ENCODE results near the gene EEFSEC. TPM values are rescaled to one million over a fixed set of nuclear protein-coding genes. Genes with fewer than 3 reads are reported as not detected.

EEFSEC gene
- total RNA-seq, 1 experiment from 2014 or later, result 9.5 TPM

GRCh38 chr3:128180913-128181312, 27.6 kb downstream of the EEFSEC start:
- no peak overlapping the region for H3K4ac ChIP-seq (ENCODE audit: low read depth, low read length)
- no peak overlapping the region for H3K27ac ChIP-seq (ENCODE audit: insufficient read length, low read depth, low read length)
- no peaks in the 10 kb centered on the region; a peak in 2 of 7 replicates for H3K36me3 Mint-ChIP-seq (ENCODE audit: insufficient read depth in 1 of 3, low read depth in 3 of 3)
- no peak overlapping the region for H3K4me3 Mint-ChIP-seq
- no peak overlapping the region for H3K4me2 ChIP-seq (ENCODE audit: insufficient read depth, insufficient read length, low read length)
- no peak overlapping the region for H3K56ac ChIP-seq (ENCODE audit: insufficient read length, low read depth, low read length)
- no peak overlapping the region for H4K5ac ChIP-seq (ENCODE audit: insufficient read length, low read depth, low read length)
- no peaks in the 10 kb centered on the region for H3K79me2 ChIP-seq (ENCODE audit: insufficient read depth, low read length)
- peaks cover 34 to 37% of the 10 kb centered on the region in 2 experiments for H3K4me1 Mint-ChIP-seq
- no peak overlapping the region for H4K8ac ChIP-seq (replicated peaks; ENCODE audit: insufficient read length, low read depth, low read length)
- no peak overlapping the region for H4K91ac ChIP-seq (ENCODE audit: insufficient read length, low read depth, low read length)
- WGBS (ENCODE audit: extremely low coverage, insufficient read length, low lambda C conversion rate), result no CpG with 5 or more reads among the region's 3 CpGs
- H3K27me3 ChIP-seq (ENCODE audit: insufficient read depth, low read length), result no peaks in the 10 kb centered on the region
- peak overlapping the region; percentile 39 for H2AK5ac ChIP-seq (ENCODE audit: insufficient read length, low read length)
- no peak overlapping the region for H3K23ac ChIP-seq (ENCODE audit: insufficient read length, low read depth, low read length)
- H2BK15ac ChIP-seq (ENCODE audit: low read depth, low read length), result no peak overlapping the region; the same call in 1 of the 2 replicates
- no peak overlapping the region for H2AFZ ChIP-seq (ENCODE audit: low read length)
- H3K23me2 ChIP-seq (ENCODE audit: insufficient read length, low read depth, low read length, poor library complexity, severe bottlenecking), result no peaks in the 10 kb centered on the region
- TF ChIP-seq, protein P1, sequence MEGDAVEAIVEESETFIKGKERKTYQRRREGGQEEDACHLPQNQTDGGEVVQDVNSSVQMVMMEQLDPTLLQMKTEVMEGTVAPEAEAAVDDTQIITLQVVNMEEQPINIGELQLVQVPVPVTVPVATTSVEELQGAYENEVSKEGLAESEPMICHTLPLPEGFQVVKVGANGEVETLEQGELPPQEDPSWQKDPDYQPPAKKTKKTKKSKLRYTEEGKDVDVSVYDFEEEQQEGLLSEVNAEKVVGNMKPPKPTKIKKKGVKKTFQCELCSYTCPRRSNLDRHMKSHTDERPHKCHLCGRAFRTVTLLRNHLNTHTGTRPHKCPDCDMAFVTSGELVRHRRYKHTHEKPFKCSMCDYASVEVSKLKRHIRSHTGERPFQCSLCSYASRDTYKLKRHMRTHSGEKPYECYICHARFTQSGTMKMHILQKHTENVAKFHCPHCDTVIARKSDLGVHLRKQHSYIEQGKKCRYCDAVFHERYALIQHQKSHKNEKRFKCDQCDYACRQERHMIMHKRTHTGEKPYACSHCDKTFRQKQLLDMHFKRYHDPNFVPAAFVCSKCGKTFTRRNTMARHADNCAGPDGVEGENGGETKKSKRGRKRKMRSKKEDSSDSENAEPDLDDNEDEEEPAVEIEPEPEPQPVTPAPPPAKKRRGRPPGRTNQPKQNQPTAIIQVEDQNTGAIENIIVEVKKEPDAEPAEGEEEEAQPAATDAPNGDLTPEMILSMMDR (conservative IDR thresholded peaks at IDR 0.05), result no peak
- H3K9me3 ChIP-seq (ENCODE audit: control insufficient read depth, low read depth, low read length), result no peaks in the 10 kb centered on the region
- H3K18ac ChIP-seq (ENCODE audit: insufficient read length, low read depth, low read length), result no peak overlapping the region
- peaks cover 4% of the 10 kb centered on the region; the same call in 1 of the 2 replicates for H3K4me1 ChIP-seq (ENCODE audit: insufficient read depth, low read length)
- no peak for DNase-seq
- H3K9me3 Mint-ChIP-seq, result peaks cover 0 to 4% of the 10 kb centered on the region in 2 experiments; a peak in 2 of 5 replicates
- H3K79me1 ChIP-seq (ENCODE audit: insufficient read depth, low read depth, low read length, poor library complexity, severe bottlenecking), result no peaks in the 10 kb centered on the region
- no peak overlapping the region for H2BK12ac ChIP-seq (ENCODE audit: insufficient read length, low read depth, low read length)
- H2BK5ac ChIP-seq (ENCODE audit: insufficient read length, low read length), result no peak overlapping the region
- no peak overlapping the region for H2BK20ac ChIP-seq (ENCODE audit: low read depth, low read length, poor library complexity, severe bottlenecking)
- no peaks in the 10 kb centered on the region for H4K20me1 ChIP-seq (ENCODE audit: control insufficient read depth, insufficient read depth, insufficient read length)
- H3K27ac Mint-ChIP-seq, result no peak overlapping the region; a peak in 2 of 7 replicates
- no peak overlapping the region for H2BK120ac ChIP-seq (ENCODE audit: low read depth, low read length, poor library complexity, severe bottlenecking)
- H3K27me3 Mint-ChIP-seq (ENCODE audit: low read depth), result no peaks in the 10 kb centered on the region
- H3K14ac ChIP-seq (ENCODE audit: insufficient read depth, low read length), result no peak overlapping the region; the same call in 1 of the 2 replicates
- H3K9ac ChIP-seq (ENCODE audit: extremely low read depth, insufficient read length, low read length), result no peak overlapping the region
- H3T11ph ChIP-seq (ENCODE audit: low read length), result no peak overlapping the region
